Bronchial epithelial cell (primary cell): ENCODE results near the gene TBX2. TPM values are rescaled to one million over a fixed set of nuclear protein-coding genes. Genes with fewer than 3 reads are reported as not detected.

ENCODE experiments used
- DNase-seq: peaks from one replicate; pipeline ENCODE4 v3.0.0-alpha.2; 2010; ENCODE audit warnings: low read depth
- FAIRE-seq: peaks from 2 replicates; lab custom pipeline; 2011; peaks lifted over from hg19 to GRCh38; lab: Jason Lieb, UNC
- H3K27me3 ChIP-seq: 2 replicates; pipeline ENCODE4 v1.5.1; 2011; ENCODE audit warnings: low read length; ENCODE audit not compliant: control insufficient read depth, insufficient read depth
- H3K36me3 ChIP-seq: 2 replicates; pipeline ENCODE4 v1.5.1; 2011; ENCODE audit warnings: low read length; ENCODE audit not compliant: control insufficient read depth, insufficient read depth
- H3K4me3 ChIP-seq: 2 replicates; pipeline ENCODE4 v1.5.1; 2011; ENCODE audit warnings: mild to moderate bottlenecking, low read depth, low read length, control low read depth
- total RNA-seq: library from RNA; depleted of rRNA; stranded (reverse); fragments of >200 nt; gene quantifications from 2 replicates; pipeline ENCODE4 v1.2.1, GENCODE V29; 2014
- TF ChIP-seq, protein P1 (sequence below): IDR thresholded peaks from 2 replicates; pipeline ENCODE4 v1.5.1; 2011; ENCODE audit warnings: mild to moderate bottlenecking, moderate library complexity, low read length, control low read depth, inconsistent platforms; ENCODE audit not compliant: insufficient read depth, severe bottlenecking

TBX2 gene
- total RNA-seq, 1 donor from 2014 or later: 0.26 TPM

GRCh38 chr17:61453566-61454380, 54.1 kb downstream of the TBX2 start:
- no peak overlapping the region for H3K4me3 ChIP-seq
- no peaks in the 10 kb centered on the region for H3K36me3 ChIP-seq
- FAIRE-seq (no peak), DNase-seq (peak; percentile 76)
- peaks cover 74% of the 10 kb centered on the region for H3K27me3 ChIP-seq
- TF ChIP-seq, protein P1, sequence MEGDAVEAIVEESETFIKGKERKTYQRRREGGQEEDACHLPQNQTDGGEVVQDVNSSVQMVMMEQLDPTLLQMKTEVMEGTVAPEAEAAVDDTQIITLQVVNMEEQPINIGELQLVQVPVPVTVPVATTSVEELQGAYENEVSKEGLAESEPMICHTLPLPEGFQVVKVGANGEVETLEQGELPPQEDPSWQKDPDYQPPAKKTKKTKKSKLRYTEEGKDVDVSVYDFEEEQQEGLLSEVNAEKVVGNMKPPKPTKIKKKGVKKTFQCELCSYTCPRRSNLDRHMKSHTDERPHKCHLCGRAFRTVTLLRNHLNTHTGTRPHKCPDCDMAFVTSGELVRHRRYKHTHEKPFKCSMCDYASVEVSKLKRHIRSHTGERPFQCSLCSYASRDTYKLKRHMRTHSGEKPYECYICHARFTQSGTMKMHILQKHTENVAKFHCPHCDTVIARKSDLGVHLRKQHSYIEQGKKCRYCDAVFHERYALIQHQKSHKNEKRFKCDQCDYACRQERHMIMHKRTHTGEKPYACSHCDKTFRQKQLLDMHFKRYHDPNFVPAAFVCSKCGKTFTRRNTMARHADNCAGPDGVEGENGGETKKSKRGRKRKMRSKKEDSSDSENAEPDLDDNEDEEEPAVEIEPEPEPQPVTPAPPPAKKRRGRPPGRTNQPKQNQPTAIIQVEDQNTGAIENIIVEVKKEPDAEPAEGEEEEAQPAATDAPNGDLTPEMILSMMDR: no peak

- Histone ChIP-seq H3K36me3 (no peaks in the 10 kb centered on the region), H3K27me3 (peaks cover 79% of the 10 kb centered on the region), H3K4me3 (no peak overlapping the region)
- FAIRE-seq (no peak), DNase-seq (no peak)
- TF ChIP-seq, protein P1: no peak
Observed at GRCh38 chr17:61454381-61455323, 55.0 kb downstream of the TBX2 start.

DNA sequence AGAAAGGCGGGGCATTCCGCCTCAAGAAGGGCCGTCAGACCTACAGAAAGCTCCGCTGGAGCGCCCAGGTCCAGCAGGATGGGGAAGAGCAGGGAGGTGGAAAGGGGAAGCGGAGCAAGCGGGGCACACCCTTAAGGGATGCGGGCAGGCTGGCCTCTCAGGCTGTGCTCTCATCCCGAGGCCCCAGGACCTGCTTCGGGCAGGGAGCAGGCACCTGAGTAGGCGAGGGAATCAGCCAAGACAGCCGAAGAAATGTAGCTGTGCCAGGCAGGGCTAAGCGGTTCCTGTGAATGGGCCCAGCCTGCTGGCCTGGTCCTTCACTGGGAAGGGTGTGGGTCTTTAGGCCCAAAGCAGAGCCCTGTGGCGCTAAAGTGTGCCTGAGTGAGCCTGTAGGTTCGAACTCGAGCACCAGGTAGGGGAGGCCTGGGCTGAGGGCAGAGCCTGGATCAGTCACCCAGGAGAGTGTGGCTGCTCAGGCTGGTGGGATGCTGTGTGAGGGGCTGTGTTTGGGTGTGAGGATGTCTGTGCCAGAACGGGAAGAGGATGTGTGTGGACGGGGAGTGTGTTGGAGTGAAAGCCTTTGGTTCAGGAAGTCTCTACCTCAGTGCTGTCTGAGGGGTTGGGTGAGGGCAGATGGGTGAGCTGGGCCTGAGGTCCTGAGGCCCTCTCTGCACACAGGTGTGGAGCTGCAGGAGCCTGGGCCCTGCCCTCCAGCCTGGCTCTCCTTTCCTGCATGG, 55.8 kb downstream of the TBX2 start:
- TF ChIP-seq, protein P1: no peak
- Histone ChIP-seq H3K27me3 (peaks cover 82% of the 10 kb centered on the region), H3K36me3 (no peaks in the 10 kb centered on the region), H3K4me3 (no peak overlapping the region)
- DNase-seq (no peak), FAIRE-seq (no peak)

DNA sequence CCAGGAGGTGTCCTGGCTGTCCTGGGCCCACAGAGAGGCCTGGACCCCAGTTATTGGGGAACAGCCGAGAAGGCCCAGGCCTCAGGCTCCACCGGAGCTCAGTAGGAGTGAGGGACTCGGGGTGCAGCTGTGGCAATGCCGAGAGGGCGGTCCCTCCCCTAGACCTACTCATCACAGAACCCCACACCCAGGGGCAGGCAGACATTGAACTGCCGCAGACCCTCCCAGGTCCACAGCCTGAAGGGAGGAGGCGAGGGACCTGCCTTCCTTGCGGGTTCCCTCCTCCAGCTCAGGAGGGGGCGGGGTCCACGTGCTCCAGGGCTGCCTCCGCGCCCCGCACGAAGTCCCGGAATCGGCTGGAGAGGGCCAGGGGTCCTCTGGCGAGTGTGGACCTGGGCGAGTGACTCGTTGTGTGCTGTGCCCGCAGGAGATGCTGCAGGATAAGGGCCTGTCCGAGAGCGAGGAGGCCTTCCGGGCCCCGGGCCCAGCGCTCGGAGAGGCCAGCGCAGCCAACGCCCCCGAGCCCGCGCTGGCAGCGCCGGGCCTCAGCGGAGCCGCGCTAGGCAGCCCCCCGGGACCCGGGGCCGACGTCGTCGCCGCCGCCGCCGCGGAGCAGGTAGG, 56.5 kb downstream of the TBX2 start:
- TF ChIP-seq, protein P1: no peak
- DNase-seq (no peak), FAIRE-seq (no peak)
- Histone ChIP-seq H3K27me3 (peaks cover 80% of the 10 kb centered on the region), H3K4me3 (no peak overlapping the region), H3K36me3 (no peaks in the 10 kb centered on the region)

GRCh38 chr17:61456688-61457225, 57.1 kb downstream of the TBX2 start:
- no peak for DNase-seq
- Histone ChIP-seq H3K36me3 (no peaks in the 10 kb centered on the region), H3K27me3 (peaks cover 79% of the 10 kb centered on the region), H3K4me3 (no peak overlapping the region)
- TF ChIP-seq, protein P1: no peak
- no peak for FAIRE-seq
